GM10248 (cell line): Measurements from ENCODE around the gene MSI2.

Experiments used
- CTCF ChIA-PET: fragments of 300-600 bp; sonication (Branson Sonifier 250); formaldehyde crosslinking; extraction: SDS; loops from one replicate; lab custom pipeline; 2021; ENCODE audit warnings: antibody characterized with exemption; lab: Yijun Ruan, JAX
- POLR2A ChIA-PET: fragments of 350-650 bp; sonication (Branson Sonifier 250); formaldehyde crosslinking; extraction: SDS; loops from one replicate; lab custom pipeline; 2020; ENCODE audit warnings: antibody characterized with exemption; lab: Yijun Ruan, JAX
- DNase-seq: peaks from one replicate; pipeline ENCODE4 v3.0.0; 2012; ENCODE audit errors: extremely low spot score
- CTCF ChIP-seq: IDR thresholded peaks from 2 replicates; pipeline ENCODE4 v1.5.1; 2012; ENCODE audit warnings: mild to moderate bottlenecking, low read depth; ENCODE audit errors: extremely low read depth, missing control alignments, control extremely low read depth

Gene MSI2

DNA sequence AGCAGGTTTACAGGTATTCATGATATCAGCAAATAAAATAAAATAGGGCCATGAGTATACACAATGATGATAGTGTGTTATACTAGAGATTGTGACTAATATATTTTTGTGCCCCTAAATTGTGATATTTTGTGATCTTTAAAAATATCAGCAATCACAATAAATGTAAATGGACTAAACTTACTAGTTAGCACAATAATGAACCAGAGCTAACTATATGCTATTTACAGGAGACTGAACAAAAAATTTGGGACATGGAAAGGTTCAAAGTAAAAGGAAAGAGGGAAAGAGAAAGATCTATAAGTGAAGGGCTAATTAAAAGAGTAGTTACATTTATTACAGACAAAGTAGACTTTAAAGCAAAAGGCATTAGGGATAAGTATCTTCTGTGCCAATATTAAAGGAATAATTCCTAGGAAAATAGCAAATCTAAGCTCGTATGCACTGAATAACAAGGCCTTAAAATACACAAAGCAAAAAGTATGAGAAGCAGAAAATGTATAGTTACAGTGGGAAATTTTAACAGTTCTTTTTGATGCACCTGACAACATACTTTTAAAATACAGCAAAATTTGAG, 5.0 kb upstream of the MSI2 start:
- CTCF ChIA-PET = interaction anchor here (5.0 kb wide), 1 partner anchor 8 kb away, joined by 70 read pairs; no protein-coding TSS in a partner anchor
- no peak for TF ChIP-seq CTCF
- no peak for DNase-seq
- POLR2A ChIA-PET = no interaction called here

- DNase-seq = no peak
- ChIA-PET CTCF (interaction anchor here (1.3 to 5.0 kb wide), 3 partner anchors 10 to 16 kb away, joined by 3 to 70 read pairs (median 3); no protein-coding TSS in a partner anchor), POLR2A (no interaction called here)
- no peak for TF ChIP-seq CTCF
Observed at GRCh38 chr17:57253362-57254065, 2.8 kb upstream of the MSI2 start.

DNA sequence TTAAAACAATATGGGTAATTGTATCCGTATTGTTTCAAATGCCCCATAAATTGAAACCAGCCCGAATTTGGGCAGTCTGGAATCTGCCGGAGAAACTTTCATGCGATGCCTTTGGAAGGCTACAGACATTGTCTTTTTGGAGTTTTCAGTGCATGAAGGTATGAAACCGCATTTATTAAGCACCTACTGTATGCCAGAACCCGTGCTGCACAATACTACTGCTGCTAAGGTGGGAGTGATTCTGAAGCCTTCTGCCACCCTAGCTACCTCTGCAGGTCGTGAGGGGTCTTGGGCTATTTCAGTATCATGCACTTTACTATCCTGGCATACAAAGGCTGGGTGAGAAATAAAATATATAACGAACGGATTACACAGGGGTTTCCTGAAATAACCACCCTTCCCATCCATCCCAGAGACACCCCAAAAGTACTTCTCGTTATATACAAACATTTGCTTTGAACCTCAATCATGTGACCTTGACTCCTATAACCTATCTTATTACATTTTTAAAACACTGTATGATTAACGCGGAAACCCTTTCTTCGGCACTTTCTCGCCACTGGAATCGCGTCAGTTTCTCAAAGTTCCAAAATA, 1.0 kb upstream of the MSI2 start:
- TF ChIP-seq CTCF = no peak
- ChIA-PET CTCF (interaction anchor here (1.3 to 5.0 kb wide), 2 partner anchors 12 to 17 kb away, joined by 4 to 70 read pairs; no protein-coding TSS in a partner anchor), POLR2A (no interaction called here)
- DNase-seq = no peak

- no peak for TF ChIP-seq CTCF
- ChIA-PET CTCF (interaction anchor here (3.2 kb wide), 1 partner anchor 14 kb away, joined by 28 read pairs; no protein-coding TSS in a partner anchor), POLR2A (interaction anchor here (0.6 to 1.1 kb wide), 6 partner anchors 16 to 255 kb away, joined by 3 to 14 read pairs (median 3); no protein-coding TSS in a partner anchor)
- DNase-seq = no peak
Observed at GRCh38 chr17:57256708-57257112, 387 bp downstream of the MSI2 start.

GRCh38 chr17:57257195-57257894, 1.0 kb downstream of the MSI2 start:
- TF ChIP-seq CTCF = no peak
- CTCF ChIA-PET = interaction anchor here (0.7 to 3.2 kb wide), 5 partner anchors 10 to 490 kb away, joined by 3 to 28 read pairs (median 3); partner anchors contain the start of gene AKAP1
- POLR2A ChIA-PET = interaction anchor here (0.6 to 1.1 kb wide), 5 partner anchors 15 to 249 kb away, joined by 3 to 14 read pairs (median 4); no protein-coding TSS in a partner anchor
- DNase-seq = no peak
